ENCODE results near the gene HSDL2.
"Not testable (repeated sequence)": the region's sequence is repeated elsewhere in the genome, so short reads cannot be mapped to it uniquely, and the experiment has no call there.

The HSDL2 gene

GRCh38 chr9:112366591-112366990, 13.3 kb upstream of the HSDL2 start:
- DNase-seq (ENCODE audit: low spot score) = no peak

GRCh38 chr9:112367465-112367864, 12.4 kb upstream of the HSDL2 start:
- no peak for DNase-seq (ENCODE audit: low spot score)

DNA sequence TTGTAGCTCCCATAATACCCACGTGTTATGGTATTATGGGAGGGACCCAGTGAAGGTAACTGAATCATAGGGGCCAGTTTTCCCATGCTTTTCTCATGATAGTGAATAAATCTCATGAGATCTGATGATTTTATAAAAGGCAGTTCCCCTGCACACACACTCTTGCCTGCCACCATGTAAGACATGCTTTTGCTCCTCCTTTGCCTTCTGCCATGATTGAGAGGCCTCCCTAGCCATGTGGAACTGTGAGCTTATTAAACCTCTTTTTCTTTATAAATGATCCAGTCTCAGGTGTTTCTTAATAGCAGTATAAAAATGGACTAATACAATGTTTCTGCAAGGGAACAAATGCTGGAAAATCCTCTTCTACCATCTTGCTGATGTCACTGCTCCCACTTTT, 10.1 kb upstream of the HSDL2 start:
- no peak for DNase-seq (ENCODE audit: low spot score)

DNA sequence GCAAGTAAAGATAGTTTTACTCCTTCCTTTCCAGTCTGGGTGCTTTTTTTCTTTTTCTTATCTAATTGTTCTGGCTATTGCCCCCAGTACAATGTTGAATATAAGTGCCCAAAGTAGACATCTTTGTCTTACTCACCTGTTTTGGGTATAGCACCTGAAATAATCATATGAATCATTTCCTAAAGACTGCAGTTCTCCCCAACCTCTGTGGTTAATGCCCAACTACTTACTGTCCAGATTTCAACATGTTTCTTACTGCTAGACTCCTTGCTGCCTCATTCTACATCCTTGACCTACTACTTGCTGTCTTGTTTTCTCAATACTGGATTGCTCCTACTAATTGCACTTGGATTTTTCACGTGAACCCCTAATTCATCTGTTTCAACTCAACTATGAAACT, 8.8 kb upstream of the HSDL2 start:
- no peak for DNase-seq (ENCODE audit: low spot score)

DNA sequence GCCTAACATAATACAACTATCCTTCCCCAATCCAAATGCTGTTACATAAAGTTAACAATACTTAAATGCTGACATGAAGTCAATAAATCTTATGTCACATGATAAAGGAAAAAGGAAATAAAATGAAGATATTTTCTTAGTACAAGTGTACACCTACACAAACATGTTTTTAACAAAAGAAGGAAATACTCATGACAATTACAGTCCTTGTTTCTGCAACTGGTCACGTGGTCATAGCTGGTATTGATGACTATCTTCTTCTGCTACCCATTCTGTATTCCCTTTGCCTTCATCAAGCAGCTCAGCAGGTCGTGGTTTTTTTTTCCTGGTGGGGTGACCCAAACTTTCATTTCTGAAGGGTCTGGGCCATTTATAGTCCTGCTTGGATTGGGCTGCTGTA, 6.2 kb upstream of the HSDL2 start:
- DNase-seq (ENCODE audit: low spot score) = not testable (repeated sequence)

DNA sequence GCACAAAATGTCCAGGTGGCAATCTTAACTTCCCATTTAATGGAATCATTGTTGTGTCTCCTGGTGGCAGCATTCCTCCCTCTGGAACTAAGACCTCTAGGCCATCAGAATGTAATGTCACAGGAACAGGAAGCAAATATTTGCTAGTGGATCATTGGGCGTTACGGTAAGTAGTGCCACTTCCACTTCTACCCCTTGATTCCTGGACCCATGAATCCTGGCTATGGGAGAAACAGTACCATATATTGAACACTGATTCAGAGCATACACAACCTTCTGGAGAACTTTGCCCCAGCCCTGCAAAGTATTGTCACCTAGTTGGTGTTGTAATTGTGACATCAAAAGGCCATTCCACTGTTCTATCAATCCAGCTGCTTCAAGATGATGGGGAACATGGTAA, 5.7 kb upstream of the HSDL2 start:
- DNase-seq (ENCODE audit: low spot score) = not testable (repeated sequence)

- no peak for DNase-seq (ENCODE audit: low spot score)
These were observed 4.5 kb upstream of the HSDL2 start for GRCh38 chr9:112375361-112375760.

GRCh38 chr9:112377087-112377486, 2.8 kb upstream of the HSDL2 start:
- DNase-seq (ENCODE audit: low spot score) = no peak

DNA sequence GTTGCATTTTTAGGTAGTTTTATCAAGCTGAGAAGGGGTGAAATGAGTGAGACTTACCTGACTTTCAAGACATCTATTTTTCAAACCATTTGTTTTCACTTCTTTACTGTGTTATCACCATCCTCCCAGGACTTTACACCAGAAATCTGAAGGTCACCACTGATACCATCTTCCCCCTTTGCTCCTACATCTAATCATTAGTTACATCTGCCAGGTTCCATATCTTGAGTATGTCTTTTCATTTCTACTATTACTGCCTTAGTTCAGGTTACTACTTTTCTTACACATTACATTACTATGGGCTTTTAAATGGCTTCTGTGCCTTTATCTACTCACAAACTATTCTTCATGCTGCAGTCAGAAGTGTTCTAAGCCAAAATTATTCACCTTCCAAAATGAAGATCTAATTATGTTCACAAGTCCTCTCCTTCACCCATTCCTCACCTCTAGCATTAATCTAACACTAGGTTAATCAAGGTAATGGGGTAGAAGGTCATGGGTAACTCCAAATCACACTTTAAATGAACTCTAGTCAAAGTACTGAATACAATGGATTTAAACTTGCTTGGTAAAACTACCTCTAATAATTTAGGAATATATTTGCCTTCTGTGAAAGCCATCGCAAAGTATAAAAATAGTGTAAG, 2.1 kb upstream of the HSDL2 start:
- no peak for DNase-seq (ENCODE audit: low spot score)

DNA sequence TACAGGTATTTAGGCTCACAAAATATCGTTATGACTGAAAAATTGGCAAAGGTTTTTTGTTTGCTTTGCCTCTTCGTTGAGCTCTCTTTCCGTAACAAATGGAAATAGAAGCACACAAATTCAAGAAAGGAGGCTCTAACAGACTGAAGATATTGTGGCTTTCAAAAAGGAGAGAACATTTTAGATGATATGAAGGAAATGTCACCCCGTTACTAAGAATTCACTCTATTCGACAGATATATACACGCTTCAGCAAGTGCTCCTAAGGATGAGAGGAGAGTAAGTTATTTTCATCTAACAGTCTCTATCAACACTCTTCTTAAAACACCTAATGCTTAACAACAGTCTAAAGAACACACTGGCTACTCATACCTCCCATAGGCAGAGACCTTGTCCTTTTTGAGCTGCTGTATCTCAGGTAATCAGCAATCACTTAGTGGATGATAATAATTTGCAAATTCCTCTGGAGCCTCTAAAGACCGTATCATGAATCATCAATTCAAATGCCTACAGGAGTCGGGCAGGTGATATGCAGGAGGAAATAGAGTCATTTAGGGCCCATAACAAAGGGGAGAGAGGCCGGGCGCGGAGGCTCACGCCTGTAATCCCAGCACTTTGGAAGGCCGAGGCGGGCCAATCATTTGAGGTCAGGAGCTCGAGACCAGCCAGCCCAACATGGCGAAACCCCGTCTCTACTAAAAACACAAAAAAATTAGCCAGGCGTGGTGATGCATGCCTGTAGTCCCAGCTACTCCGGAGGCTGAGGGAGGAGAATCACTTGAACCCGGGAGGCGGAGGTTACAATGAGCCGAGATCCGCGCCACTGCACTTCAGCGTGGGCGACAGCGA, 1.4 kb upstream of the HSDL2 start:
- no peak for DNase-seq (ENCODE audit: low spot score)

DNA sequence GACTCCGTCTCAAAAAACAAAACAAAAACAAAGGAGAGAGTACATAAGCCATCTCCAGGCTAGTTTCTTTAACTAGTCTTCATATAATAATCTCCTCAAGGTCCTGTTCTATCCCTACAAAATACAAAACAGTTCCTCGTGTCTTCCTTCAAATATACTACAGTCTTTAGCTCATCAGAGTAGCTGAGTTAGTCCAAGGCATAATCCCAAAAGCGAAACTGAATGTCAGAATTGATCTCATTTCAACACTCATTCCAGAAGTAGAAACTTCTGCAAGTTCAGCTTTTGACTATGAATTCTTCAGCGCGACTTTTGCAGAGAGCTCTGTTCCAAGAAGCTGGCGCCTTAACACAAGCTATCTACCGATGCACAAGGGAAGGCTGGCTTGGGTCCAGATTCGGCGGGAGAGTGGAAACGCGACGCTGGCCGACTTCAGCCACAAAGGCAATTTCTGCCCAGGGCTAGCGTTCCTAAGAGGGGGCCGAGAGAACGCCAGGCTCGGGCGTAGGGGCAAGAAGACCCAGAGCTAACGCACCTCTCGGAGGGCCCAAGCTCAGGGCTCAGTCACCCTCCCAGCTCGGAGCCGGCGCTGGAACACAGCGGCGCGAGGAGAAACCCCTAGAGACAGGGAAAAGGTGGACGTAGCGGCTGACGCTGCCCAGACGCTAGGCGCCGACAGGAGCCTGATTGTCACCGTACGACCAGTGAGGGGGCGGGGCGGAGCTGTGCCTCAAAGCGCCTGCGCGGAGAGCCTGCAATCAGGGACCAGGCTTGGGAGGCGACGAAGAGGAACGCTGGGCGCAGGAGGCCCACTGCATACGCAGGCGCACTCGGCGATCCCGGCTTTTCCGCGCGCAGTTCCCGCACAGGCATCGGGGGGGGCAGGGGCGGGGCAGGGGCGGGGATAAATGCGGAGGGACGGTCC, 469 bp upstream of the HSDL2 start:
- peak; percentile 99 for DNase-seq (ENCODE audit: low spot score)

- no peak for DNase-seq (ENCODE audit: low spot score)
These were observed 915 bp downstream of the HSDL2 start for GRCh38 chr9:112380825-112381221.

DNA sequence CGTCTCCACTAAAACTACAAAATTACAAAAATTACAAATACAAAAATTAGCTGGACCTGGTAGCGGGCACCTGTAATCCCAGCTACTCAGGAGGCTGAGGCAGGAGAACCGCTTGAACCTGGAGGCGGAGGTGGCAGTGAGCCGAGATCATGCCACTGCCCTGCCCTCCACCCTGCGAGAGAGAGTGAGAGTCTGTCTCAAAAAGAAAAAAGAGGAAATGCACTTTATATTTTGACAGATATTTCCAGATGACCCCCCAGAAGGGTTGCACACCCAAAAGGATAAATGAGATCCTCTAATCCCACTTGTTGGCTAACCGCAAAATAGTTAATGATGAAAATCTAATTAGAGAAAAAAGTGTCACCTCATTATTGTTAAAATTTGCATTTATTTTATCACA, 2.2 kb downstream of the HSDL2 start:
- DNase-seq (ENCODE audit: low spot score) = no peak

DNA sequence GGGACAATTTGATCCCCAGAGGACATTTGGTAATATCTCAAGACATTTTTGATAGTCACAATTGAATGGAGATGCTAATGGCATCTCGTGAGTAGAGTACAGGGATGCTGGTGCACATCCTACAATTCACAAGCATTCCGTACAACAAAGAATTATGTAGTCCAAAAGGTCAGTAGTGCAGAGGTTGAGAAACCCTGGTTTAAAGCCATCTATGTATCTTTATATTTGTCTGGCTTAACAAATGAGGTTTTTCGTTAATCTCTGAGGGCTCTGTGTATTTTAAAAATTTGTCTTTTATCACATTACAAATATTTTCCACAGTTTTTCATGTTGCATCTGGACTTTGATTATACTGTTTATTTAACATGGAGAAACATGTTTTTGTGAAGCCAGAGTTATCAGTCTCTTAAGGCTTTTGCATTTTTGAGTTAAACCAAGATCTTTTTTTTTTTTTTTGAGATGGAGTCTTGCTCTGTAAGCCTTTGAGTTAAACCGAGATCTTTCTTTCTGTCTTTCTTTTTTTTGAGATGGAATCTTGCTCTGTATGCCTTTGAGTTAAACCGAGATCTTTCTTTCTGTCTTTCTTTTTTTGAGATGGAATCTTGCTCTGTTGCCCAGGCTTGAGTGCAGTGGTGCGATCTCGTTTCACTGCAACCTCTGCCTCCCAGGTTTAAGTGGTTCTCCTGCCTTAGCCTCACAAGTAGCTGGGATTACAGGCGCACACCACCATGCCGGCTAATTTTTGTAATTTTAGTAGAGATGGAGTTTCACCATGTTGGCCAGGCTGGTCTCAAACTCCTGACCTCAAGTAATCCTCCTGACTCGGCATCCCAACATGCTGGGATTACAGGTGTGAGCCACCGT, 2.8 kb downstream of the HSDL2 start:
- DNase-seq (ENCODE audit: low spot score) = no peak

DNA sequence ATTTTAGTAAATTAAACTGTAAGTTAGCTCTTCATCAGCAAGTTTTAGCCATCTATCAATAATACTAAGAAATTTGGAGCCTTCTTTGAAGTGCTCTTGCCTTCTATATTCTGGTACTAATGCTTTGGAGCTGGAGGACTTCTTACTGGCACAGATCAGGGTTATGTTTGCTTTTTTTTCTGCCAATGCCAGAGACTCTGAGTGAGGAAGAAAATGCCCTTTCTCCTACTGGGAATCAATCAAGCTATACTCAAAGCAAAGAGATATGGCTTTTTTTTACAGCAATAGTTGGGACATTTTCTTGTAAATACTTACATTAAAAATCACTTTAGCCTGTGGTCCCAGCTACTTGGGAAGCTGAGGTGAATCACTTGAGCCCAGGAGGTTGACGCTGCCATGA, 4.3 kb downstream of the HSDL2 start:
- DNase-seq (ENCODE audit: low spot score) = no peak

DNA sequence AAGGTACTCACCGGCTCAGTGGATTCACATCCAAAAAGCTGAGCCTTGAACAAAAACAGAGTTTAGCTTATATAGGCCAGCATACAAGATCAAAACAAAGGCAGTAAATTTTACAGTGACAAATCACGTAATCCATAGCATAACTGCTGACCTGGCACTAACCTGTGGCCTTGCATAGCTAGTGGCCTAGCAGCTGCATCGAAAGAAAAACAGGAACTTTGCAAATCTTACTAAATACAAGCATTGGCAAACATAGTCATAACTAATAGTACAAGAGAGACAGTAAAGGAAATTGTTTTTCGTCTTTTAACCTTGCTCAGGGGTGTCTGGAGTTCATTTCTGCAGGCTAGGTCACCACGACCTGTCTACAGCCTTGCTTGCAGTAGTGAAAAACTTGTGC, 4.8 kb downstream of the HSDL2 start:
- no peak for DNase-seq (ENCODE audit: low spot score)

GRCh38 chr9:112387115-112387514, 7.2 kb downstream of the HSDL2 start:
- no peak for DNase-seq (ENCODE audit: low spot score)

GRCh38 chr9:112389897-112390296, 10.0 kb downstream of the HSDL2 start:
- DNase-seq (ENCODE audit: low spot score) = not testable (repeated sequence)

- DNase-seq (ENCODE audit: low spot score) = not testable (repeated sequence)
These were observed 12.1 kb downstream of the HSDL2 start for GRCh38 chr9:112391936-112392560.

GRCh38 chr9:112393146-112393545, 13.2 kb downstream of the HSDL2 start:
- DNase-seq (ENCODE audit: low spot score) = not testable (repeated sequence)

- DNase-seq (ENCODE audit: low spot score) = no peak
These were observed 16.5 kb downstream of the HSDL2 start for GRCh38 chr9:112396416-112396815.
